H1 (cell line): ENCODE results near the gene TRIM27.

Source experiments
- POLR2A ChIP-seq, 2 experiments: IDR thresholded peaks; 1 replicate in 1 of 2; 2 replicates in 1 of 2; pipeline ENCODE4 v1.6.1; 2011; ENCODE audit warnings: low read depth in 2 of 2, low read length in 2 of 2, mild to moderate bottlenecking in 2 of 2; ENCODE audit errors: control extremely low read depth in 1 of 2
- SIN3A ChIP-seq, 2 experiments: IDR thresholded peaks in 1 of 2; conservative IDR thresholded peaks in 1 of 2; 2 replicates each; pipeline ENCODE4 v1.6.1; 2011 to 2012; ENCODE audit warnings: low read length in 2 of 2, improper control_type of control experiment in 1 of 2, low read depth in 1 of 2, mild to moderate bottlenecking in 1 of 2
- SP4 ChIP-seq: IDR thresholded peaks from 2 replicates; pipeline ENCODE4 v1.6.1; 2012; ENCODE audit warnings: low read length, inconsistent platforms
- SUZ12 ChIP-seq: fragments of 200-600 bp; sonication (generic); IDR thresholded peaks from 2 replicates; pipeline ENCODE4 v1.6.1; 2012; ENCODE audit warnings: mild to moderate bottlenecking, inconsistent platforms, low read length, moderate library complexity, mixed read lengths
- ZNF274 ChIP-seq: IDR thresholded peaks from 2 replicates; pipeline ENCODE4 v1.7.0; 2012; ENCODE audit warnings: low read length, borderline replicate concordance; ENCODE audit errors: extremely low read depth
- TF ChIP-seq, protein P1 (sequence below): IDR thresholded peaks from 2 replicates; pipeline ENCODE4 v1.6.1; 2011; ENCODE audit warnings: low read depth, mild to moderate bottlenecking, low read length; ENCODE audit not compliant: insufficient read depth
- TF ChIP-seq, protein P2 (sequence below), 3 experiments: IDR thresholded peaks; 1 replicate in 2 of 3; 2 replicates in 1 of 3; pipeline versions ENCODE4 v1.5.1 to v1.6.1; 2011; ENCODE audit warnings: low read length in 3 of 3, mild to moderate bottlenecking in 3 of 3, inconsistent platforms in 2 of 3, low read depth in 1 of 3, moderate library complexity in 1 of 3; ENCODE audit not compliant: insufficient read depth in 1 of 3; ENCODE audit errors: control extremely low read depth in 1 of 3

DNA sequence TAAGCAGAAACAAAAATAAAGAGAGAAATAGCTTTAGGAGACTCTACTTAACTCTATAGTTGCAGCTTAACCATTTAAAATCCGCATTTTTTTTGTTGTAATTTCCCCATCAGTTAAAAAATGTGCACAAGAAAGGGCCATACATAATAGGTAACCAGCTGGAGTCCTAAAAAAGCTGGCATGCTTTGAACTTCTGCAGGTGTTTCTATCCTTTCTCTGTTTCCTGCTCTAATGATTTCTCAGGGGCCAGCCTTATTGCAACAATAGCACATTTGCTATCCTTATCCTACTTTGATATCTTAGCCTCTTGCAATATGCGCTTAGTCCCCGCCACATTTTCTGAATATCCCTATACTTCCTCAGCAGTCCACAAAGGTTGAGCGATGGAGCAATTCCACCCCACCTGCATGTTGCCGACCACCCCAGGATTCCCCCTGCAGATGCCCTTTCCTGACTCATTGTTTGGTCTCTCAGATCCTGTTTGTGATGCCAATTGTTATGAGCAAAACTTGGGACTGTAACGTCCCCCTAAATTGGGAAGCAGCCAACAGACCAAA, 48.5 kb downstream of the TRIM27 start:
- no peak for TF ChIP-seq SUZ12
- TF ChIP-seq, protein P1, sequence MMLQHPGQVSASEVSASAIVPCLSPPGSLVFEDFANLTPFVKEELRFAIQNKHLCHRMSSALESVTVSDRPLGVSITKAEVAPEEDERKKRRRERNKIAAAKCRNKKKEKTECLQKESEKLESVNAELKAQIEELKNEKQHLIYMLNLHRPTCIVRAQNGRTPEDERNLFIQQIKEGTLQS, result no peak
- TF ChIP-seq ZNF274, result no peak
- no peak for TF ChIP-seq POLR2A (IDR thresholded peaks at IDR 0.05; ENCODE audit: control extremely low read depth in 1 of 2, low read depth in 2 of 2, low read length in 2 of 2)
- TF ChIP-seq, protein P2, sequence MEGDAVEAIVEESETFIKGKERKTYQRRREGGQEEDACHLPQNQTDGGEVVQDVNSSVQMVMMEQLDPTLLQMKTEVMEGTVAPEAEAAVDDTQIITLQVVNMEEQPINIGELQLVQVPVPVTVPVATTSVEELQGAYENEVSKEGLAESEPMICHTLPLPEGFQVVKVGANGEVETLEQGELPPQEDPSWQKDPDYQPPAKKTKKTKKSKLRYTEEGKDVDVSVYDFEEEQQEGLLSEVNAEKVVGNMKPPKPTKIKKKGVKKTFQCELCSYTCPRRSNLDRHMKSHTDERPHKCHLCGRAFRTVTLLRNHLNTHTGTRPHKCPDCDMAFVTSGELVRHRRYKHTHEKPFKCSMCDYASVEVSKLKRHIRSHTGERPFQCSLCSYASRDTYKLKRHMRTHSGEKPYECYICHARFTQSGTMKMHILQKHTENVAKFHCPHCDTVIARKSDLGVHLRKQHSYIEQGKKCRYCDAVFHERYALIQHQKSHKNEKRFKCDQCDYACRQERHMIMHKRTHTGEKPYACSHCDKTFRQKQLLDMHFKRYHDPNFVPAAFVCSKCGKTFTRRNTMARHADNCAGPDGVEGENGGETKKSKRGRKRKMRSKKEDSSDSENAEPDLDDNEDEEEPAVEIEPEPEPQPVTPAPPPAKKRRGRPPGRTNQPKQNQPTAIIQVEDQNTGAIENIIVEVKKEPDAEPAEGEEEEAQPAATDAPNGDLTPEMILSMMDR (IDR thresholded peaks at IDR 0.05; ENCODE audit: control extremely low read depth in 1 of 3, insufficient read depth in 1 of 3, low read depth in 1 of 3, low read length in 3 of 3), result no peak
- TF ChIP-seq SP4, result no peak
- no peak for TF ChIP-seq SIN3A (conservative IDR thresholded peaks at IDR 0.05 in 1 of 2, IDR thresholded peaks at IDR 0.05 in 1 of 2; ENCODE audit: low read depth in 1 of 2, low read length in 2 of 2)
